Cerebellar nuclear complex (tissue), 1 donor: ENCODE results near the gene GAGE12J.
"Not testable (repeated sequence)": the region's sequence is repeated elsewhere in the genome, so short reads cannot be mapped to it uniquely, and the experiment has no call there.

Experiments used
- DNase-seq, 2 experiments: peaks; one replicate each; lab custom pipeline; 2025; lab: John Stamatoyannopoulos, UW

The GAGE12J gene, protein sequence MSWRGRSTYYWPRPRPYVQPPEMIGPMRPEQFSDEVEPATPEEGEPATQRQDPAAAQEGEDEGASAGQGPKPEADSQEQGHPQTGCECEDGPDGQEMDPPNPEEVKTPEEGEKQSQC

DNA sequence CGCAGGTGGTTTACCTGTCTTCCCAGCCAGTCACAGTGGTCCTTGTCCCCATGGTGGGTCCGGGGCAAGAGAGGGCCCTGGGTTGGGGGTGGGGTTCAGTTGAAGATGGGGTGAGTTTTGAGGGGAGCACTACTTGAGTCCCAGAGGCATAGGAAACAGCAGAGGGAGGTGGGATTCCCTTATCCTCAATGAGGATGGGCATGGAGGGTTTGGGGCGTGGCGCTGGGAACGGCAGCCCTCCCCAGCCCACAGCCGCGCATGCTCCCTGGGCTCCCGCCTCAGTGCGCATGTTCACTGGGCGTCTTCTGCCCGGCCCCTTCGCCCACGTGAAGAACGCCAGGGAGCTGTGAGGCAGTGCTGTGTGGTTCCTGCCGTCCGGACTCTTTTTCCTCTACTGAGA lies at the start of gene GAGE12J:
Gene GAGE12J (plus strand): TSS at position 301 of the 400 bp plus-strand sequence. CDS start 1,157 bp downstream, outside the sequence.
- DNase-seq = not testable (repeated sequence)

DNA sequence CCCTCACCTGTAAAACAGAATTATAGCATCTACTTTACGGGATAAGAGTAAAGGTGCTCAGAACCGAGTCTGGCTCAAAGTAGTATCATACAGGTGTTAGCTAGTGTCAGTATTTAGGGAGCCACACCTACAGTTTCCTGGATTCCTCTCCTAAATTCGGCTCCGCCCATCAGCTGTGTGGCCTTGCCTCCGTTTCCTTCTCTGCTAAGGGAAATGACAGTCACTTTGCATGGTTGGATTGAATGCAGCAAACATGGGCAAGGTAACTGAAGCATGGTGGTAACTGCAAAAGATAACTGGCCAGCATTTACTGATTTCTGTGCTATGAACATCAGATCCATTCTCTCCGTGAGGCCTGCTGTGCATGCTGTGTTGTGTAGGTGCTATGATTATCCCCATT lies 49.4 kb upstream of the GAGE12J start:
- DNase-seq = no peak

- no peak for DNase-seq
These were observed 48.6 kb upstream of the GAGE12J start for GRCh38 chrX:49273181-49273727.

GRCh38 chrX:49276207-49276606 lies 45.6 kb upstream of the GAGE12J start:
- DNase-seq = no peak

DNA sequence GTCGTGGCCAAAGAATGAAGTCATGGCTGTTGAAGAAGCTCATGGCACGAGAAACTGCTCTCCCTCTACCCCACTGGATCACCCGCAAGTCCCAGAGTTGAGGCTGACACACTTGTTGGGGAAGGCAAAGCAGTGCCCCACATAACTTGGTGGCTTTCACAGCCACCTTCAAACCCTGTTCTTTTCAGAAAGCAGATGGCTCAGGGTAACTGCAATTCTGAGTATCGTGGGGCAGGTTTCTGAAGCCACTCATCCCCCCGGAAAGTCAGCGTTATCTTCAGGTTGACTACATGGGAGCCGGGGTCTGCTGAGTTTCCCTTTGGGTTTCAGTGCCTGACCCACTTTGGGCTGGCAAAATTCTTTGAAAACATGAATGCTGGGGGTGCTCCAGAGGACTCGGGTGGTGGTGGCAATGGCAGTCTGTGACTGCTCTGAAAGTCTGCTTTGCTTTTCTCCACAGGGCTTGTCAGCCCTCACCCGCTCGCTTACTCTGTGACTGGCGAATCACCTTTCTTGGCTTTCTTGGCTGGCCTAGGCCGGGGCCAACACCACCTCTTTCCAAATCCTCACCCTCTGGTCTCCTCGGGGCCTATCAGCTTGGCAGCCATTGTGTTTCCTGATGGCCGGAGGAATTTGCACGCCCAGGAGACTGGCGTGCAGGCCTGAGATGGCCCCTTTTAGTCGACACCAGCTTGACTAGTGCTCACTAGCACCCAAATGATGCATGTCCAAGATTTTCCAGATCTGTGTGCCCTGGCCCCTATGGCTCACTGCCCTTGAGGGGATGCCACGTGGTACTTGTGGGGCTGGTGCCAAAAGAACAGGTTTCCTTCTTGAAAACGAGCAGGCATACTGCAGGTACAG lies 44.9 kb upstream of the GAGE12J start:
- DNase-seq = peak in 1 of 2 experiments; percentile 8

GRCh38 chrX:49277535-49277830 lies 44.4 kb upstream of the GAGE12J start:
- no peak for DNase-seq

- no peak for DNase-seq
These were observed 43.8 kb upstream of the GAGE12J start for GRCh38 chrX:49278081-49278480.

GRCh38 chrX:49282647-49283011 lies 39.2 kb upstream of the GAGE12J start:
- peak in 1 of 2 experiments; percentile 2 for DNase-seq

- no peak for DNase-seq
These were observed 37.6 kb upstream of the GAGE12J start for GRCh38 chrX:49284212-49284611.

GRCh38 chrX:49286136-49286535 lies 35.7 kb upstream of the GAGE12J start:
- DNase-seq = no peak

- no peak for DNase-seq
These were observed 35.3 kb upstream of the GAGE12J start for GRCh38 chrX:49286581-49286980.

- no peak for DNase-seq
These were observed 34.2 kb upstream of the GAGE12J start for GRCh38 chrX:49287665-49288064.

DNA sequence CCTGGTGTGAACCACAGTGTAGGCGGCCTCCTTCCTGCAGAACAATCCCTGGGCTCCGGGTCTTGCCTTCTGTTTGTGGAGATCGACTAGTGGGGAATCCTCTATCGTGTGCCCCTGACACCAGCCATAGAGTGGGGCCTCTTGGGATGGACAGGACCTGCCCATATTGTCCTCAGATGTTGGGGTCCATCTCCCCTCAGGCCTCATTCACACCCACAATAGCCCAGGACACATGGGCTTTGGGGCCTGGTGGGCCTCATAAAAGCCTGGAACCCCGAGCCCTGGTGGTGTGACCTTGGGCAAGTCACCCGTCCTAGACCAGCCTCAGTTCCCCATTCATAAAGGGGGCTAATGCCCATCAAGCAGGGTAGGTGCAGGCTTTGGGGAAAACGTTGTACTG lies 31.6 kb upstream of the GAGE12J start:
- no peak for DNase-seq

- DNase-seq = no peak
These were observed 30.1 kb upstream of the GAGE12J start for GRCh38 chrX:49291615-49292337.

DNA sequence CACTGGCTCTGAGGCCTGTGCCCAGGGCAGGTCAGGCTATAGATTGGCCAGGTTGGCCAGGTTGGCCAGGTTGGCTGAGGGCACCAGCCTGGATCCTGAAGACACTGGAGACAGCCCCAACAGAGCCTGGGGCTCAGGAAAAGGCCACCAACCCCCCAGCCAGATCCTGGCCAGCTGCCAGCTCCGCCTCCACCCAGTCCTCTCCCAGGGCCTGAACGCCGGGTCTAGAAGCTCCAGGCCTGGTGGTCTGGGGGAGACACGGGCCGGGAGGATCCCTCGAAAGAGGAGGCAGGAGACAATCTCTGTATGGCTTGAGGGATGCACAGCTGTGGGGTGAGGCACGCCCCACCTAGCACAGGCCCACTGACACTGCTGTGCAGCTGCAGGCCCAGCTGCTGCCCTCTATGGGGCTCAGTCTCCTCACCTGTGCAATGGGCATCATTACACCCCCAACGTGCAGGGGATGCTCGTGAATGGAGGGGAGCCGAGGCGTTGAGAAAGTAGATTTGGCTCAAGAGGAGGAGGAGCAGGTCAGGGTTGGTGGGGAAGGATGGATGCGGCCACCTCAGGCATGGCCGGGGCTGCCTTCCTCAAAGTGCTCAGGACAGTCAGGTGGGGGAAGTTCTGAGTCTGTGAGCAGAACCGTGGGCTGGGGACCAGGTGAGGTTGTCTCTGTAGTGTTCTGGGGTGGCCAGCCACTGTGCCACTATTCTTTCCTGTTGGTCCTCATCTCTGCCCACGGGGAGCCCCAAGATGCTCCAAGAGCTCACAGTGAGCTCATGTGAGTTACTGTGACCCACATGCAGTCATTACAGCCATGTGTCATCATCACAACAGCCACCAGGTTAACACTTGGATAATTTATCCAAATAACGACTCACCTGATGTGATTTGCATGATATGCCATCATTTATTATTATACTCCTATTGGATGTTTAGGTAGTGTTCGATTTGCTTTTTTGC lies 29.2 kb upstream of the GAGE12J start:
- DNase-seq = no peak

- not testable (repeated sequence) for DNase-seq
These were observed 22.5 kb upstream of the GAGE12J start for GRCh38 chrX:49299293-49299692.

DNA sequence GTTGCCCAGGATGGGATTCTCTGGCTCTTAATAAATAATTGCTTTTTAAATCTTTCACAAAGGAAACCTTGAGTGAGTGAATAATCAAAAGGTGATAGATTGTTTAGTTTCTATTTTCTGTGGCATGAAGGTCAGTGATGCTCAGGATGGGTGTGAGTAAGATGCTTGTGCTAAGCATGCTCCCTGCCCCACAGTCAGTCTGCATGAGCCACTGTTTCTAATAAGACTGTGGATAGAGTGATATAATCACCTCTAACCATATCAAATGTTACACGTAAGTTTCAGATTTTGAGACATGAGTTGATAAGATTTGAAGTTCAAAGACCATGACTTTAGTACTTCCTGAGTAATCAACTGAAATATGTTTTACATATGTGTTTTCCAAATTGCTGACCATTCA lies 21.1 kb upstream of the GAGE12J start:
- DNase-seq = no peak

DNA sequence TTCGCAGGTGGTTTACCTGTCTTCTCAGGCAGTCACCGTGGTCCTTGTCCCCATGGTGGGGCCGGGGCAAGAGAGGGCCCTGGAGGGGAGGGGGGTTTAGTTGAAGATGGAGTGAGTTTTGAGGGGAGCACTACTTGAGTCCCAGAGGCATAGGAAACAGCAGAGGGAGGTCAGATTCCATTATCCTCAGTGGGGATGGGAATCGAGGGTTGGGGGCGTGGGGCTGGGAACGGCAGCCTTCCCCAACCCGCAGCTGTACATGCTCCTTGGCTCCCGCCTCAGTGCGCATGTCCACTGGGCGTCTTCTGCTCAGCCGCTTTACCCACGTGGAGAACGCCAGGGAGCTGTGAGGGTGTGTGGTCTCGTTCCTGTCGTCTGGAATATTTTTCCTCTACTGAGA lies 18.5 kb upstream of the GAGE12J start, which contains the start of gene GAGE10:
Gene GAGE10 (plus strand): TSS at position 301 of the 400 bp plus-strand sequence. CDS start 1,214 bp downstream, outside the sequence.
- DNase-seq = no peak

DNA sequence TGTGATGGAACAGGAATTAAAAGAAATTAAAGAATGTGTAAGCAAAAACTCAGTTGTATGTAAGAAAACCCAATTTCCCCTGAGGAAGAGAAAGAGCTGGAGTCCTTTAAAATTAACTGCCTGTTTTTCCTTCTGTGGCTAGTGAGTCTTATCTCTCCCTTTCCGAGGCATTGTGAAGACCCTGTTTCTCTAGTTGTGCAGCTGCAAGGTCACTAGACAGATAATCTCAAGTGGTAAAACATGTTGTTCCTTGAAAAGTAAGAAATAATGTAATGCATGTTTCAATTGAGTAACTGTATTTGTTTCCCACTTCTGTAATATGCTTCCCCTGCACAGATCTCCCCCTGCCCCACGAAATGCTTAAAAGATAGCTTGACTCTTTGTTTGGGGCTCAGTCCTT lies 14.1 kb upstream of the GAGE12J start:
- DNase-seq = not testable (repeated sequence)

- no peak for DNase-seq
These were observed 13.1 kb upstream of the GAGE12J start for GRCh38 chrX:49308604-49309269.

GRCh38 chrX:49309401-49309981 lies 12.3 kb upstream of the GAGE12J start:
- no peak for DNase-seq
